ENCODE data around the gene ARHGEF38.

ARHGEF38 gene

DNA sequence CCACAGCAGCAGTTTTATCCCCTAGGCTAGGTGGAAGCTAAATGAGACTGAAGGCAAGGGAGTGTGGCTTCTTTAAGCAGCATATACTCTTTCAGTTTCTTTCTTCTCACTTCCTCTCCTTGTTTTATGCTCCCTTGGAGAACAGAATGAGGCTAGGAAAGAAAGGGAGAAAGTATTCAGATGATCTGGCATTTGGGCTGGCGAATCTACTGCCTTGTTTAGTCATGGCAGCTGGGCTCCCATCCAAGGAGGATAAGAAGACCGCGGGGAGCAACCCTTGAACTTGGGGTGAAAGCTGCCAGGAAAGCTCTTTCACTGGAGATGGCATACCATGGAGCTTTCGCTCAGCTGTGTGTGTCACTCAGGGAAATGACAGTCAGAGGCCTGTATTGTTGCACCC, 72.1 kb downstream of the ARHGEF38 start:
- Histone ChIP-seq H3K36me3 (ENCODE audit: control insufficient read depth in 2 of 2, insufficient read depth in 2 of 2, low read length in 2 of 2) (peaks cover 0 to 3% of the 10 kb centered on the region in 2 donors), H3K4me3 (ENCODE audit: low read length in 2 of 2) (no peak overlapping the region), H3K9me3 (ENCODE audit: control insufficient read depth in 2 of 2, low read length in 2 of 2) (no peaks in the 10 kb centered on the region), H3K9ac (ENCODE audit: low read depth in 1 of 2, low read length in 2 of 2) (no peak overlapping the region), H3K27ac (ENCODE audit: low read depth in 2 of 2, low read length in 2 of 2) (no peak overlapping the region), H3K4me1 (ENCODE audit: control insufficient read depth in 2 of 2, insufficient read depth in 2 of 2, low read length in 2 of 2) (no peaks in the 10 kb centered on the region), H3K27me3 (ENCODE audit: control insufficient read depth in 2 of 2, insufficient read depth in 2 of 2, low read length in 2 of 2) (no peaks in the 10 kb centered on the region)

GRCh38 chr4:105625214-105625613, 72.8 kb downstream of the ARHGEF38 start:
- Histone ChIP-seq H3K36me3 (ENCODE audit: control insufficient read depth in 2 of 2, insufficient read depth in 2 of 2, low read length in 2 of 2) (peaks cover 0 to 3% of the 10 kb centered on the region in 2 donors), H3K9me3 (ENCODE audit: control insufficient read depth in 2 of 2, low read length in 2 of 2) (no peaks in the 10 kb centered on the region), H3K27ac (ENCODE audit: low read depth in 2 of 2, low read length in 2 of 2) (no peak overlapping the region), H3K4me1 (ENCODE audit: control insufficient read depth in 2 of 2, insufficient read depth in 2 of 2, low read length in 2 of 2) (no peaks in the 10 kb centered on the region), H3K4me3 (ENCODE audit: low read length in 2 of 2) (no peak overlapping the region), H3K9ac (ENCODE audit: low read depth in 1 of 2, low read length in 2 of 2) (no peak overlapping the region), H3K27me3 (ENCODE audit: control insufficient read depth in 2 of 2, insufficient read depth in 2 of 2, low read length in 2 of 2) (no peaks in the 10 kb centered on the region)

DNA sequence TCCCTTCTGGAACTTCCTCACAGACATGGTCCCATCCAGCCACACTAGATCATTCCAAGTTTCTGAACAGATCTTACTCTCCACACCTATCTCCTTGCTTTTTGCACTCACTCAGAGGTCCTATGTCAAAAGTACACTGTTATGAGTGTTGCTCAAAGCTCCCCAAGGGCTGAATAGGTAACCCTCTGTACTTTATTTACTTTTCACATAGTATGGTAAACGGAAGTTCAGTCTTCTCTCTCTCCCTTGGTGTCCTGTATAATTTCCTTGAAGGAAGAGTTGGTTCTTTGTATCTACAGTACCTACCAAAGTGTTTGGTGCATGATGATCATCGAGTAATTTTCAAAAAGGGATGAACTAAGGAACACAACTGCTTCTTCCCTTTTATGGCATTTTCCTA, 74.4 kb downstream of the ARHGEF38 start:
- Histone ChIP-seq H3K9ac (ENCODE audit: low read depth in 1 of 2, low read length in 2 of 2) (no peak overlapping the region), H3K27ac (ENCODE audit: low read depth in 2 of 2, low read length in 2 of 2) (no peak overlapping the region), H3K36me3 (ENCODE audit: control insufficient read depth in 2 of 2, insufficient read depth in 2 of 2, low read length in 2 of 2) (peaks cover 0 to 3% of the 10 kb centered on the region in 2 donors), H3K27me3 (ENCODE audit: control insufficient read depth in 2 of 2, insufficient read depth in 2 of 2, low read length in 2 of 2) (no peaks in the 10 kb centered on the region), H3K9me3 (ENCODE audit: control insufficient read depth in 2 of 2, low read length in 2 of 2) (no peaks in the 10 kb centered on the region), H3K4me1 (ENCODE audit: control insufficient read depth in 2 of 2, insufficient read depth in 2 of 2, low read length in 2 of 2) (peaks cover 0 to 1% of the 10 kb centered on the region in 2 donors), H3K4me3 (ENCODE audit: low read length in 2 of 2) (no peak overlapping the region)

- Histone ChIP-seq H3K36me3 (ENCODE audit: control insufficient read depth in 2 of 2, insufficient read depth in 2 of 2, low read length in 2 of 2) (peaks cover 0 to 3% of the 10 kb centered on the region in 2 donors), H3K9me3 (ENCODE audit: control insufficient read depth in 2 of 2, low read length in 2 of 2) (no peaks in the 10 kb centered on the region), H3K4me1 (ENCODE audit: control insufficient read depth in 2 of 2, insufficient read depth in 2 of 2, low read length in 2 of 2) (peaks cover 0 to 2% of the 10 kb centered on the region in 2 donors), H3K9ac (ENCODE audit: low read depth in 1 of 2, low read length in 2 of 2) (no peak overlapping the region), H3K27ac (ENCODE audit: low read depth in 2 of 2, low read length in 2 of 2) (no peak overlapping the region), H3K4me3 (ENCODE audit: low read length in 2 of 2) (no peak overlapping the region), H3K27me3 (ENCODE audit: control insufficient read depth in 2 of 2, insufficient read depth in 2 of 2, low read length in 2 of 2) (no peaks in the 10 kb centered on the region)
Observed at GRCh38 chr4:105627620-105628019, 75.2 kb downstream of the ARHGEF38 start.

DNA sequence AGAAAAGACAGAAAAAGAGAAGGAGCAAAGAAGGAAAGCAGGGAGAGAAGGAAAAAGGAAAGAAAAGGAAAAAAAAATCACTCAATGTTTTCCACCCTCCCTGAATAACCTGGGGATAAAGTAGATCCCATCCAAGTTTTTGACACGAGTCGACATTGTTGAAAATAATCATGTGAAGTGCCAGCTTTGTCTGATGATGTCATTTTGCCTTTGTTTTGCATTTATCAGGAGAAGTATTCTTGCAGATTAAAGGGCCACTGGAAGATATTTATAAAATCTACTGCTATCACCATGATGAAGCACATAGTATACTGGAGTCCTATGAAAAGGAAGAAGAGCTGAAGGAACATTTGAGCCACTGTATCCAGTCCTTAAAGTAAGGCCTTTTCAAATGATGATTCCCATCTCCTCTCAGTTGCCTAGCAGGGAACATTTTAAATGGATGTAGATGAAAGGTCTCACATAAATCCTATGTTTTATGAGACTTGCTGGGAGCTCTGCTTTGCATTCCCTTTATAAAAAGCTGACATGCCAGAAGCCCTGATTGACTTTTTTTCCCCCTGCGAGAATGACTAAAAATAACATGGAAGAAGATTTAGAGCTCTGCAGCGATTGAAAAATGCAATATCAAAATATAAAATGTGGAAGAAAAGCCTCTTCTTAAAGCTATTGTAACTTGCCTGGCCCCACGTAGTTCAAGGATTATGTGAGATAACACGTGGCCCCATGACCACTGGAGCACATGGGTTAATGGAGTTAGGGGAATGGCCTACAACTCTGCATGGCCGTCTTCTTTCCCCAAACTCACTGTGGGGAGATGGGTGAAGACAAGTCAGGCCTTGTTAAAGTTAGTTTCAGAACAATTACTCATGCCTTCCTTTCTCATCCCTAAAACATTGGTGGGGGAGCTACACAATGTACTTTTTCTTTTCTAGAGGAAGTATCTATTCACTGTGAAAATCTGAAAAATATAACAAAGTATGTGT, 78.5 kb downstream of the ARHGEF38 start:
- Histone ChIP-seq H3K27ac (ENCODE audit: low read depth in 2 of 2, low read length in 2 of 2) (no peak overlapping the region), H3K36me3 (ENCODE audit: control insufficient read depth in 2 of 2, insufficient read depth in 2 of 2, low read length in 2 of 2) (peaks cover 0 to 3% of the 10 kb centered on the region in 2 donors), H3K27me3 (ENCODE audit: control insufficient read depth in 2 of 2, insufficient read depth in 2 of 2, low read length in 2 of 2) (no peaks in the 10 kb centered on the region), H3K4me1 (ENCODE audit: control insufficient read depth in 2 of 2, insufficient read depth in 2 of 2, low read length in 2 of 2) (peaks cover 2 to 23% of the 10 kb centered on the region in 2 donors), H3K4me3 (ENCODE audit: low read length in 2 of 2) (no peak overlapping the region), H3K9me3 (ENCODE audit: control insufficient read depth in 2 of 2, low read length in 2 of 2) (no peaks in the 10 kb centered on the region), H3K9ac (ENCODE audit: low read depth in 1 of 2, low read length in 2 of 2) (no peak overlapping the region)

DNA sequence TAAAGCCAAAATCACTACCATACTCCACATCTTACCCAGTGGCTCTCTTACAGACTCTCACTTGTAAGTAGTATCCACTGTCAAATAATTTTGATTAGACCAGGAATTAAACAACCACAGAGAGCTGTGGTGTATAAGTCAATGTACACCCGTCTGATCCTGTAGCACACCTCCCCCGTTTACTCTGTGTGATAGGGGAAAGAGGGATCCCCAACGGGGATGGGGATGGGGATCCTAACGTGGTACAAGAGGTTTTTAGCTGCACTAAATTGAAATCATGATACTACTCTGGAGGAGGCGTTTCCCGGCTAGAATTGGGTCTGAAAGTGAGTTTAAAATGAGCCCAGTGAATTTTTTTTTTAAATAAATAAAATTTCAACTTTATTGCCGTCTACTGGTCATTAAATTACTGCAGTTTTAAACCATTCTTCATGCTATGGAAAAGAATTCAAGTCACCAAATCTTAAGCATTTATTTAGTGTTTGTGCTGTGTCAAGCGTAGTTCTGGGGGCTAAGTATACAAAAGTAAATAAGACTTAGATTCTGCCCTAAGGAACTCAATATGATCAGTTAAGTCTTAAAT, 79.5 kb downstream of the ARHGEF38 start:
- Histone ChIP-seq H3K4me1 (ENCODE audit: control insufficient read depth in 2 of 2, insufficient read depth in 2 of 2, low read length in 2 of 2) (peaks cover 2 to 23% of the 10 kb centered on the region in 2 donors), H3K27ac (ENCODE audit: low read depth in 2 of 2, low read length in 2 of 2) (no peak overlapping the region)

GRCh38 chr4:105632599-105632998, 80.2 kb downstream of the ARHGEF38 start:
- no peaks in the 10 kb centered on the region for H3K9me3 ChIP-seq (ENCODE audit: control insufficient read depth in 2 of 2, low read length in 2 of 2)
- H3K27me3 ChIP-seq (ENCODE audit: control insufficient read depth in 2 of 2, insufficient read depth in 2 of 2, low read length in 2 of 2): no peaks in the 10 kb centered on the region
- H3K36me3 ChIP-seq (ENCODE audit: control insufficient read depth in 2 of 2, insufficient read depth in 2 of 2, low read length in 2 of 2): no peaks in the 10 kb centered on the region
- H3K4me1 ChIP-seq (ENCODE audit: control insufficient read depth in 2 of 2, insufficient read depth in 2 of 2, low read length in 2 of 2): peaks cover 2 to 25% of the 10 kb centered on the region in 2 donors
- H3K27ac ChIP-seq (ENCODE audit: low read depth in 2 of 2, low read length in 2 of 2): no peak overlapping the region
- no peak overlapping the region for H3K4me3 ChIP-seq (ENCODE audit: low read length in 2 of 2)
- H3K9ac ChIP-seq (ENCODE audit: low read depth in 1 of 2, low read length in 2 of 2): no peak overlapping the region

More for the DNA sequence above, 79.5 kb downstream of the ARHGEF38 start:
- Histone ChIP-seq H3K4me3 (ENCODE audit: low read length in 2 of 2) (no peak overlapping the region), H3K36me3 (ENCODE audit: control insufficient read depth in 2 of 2, insufficient read depth in 2 of 2, low read length in 2 of 2) (no peaks in the 10 kb centered on the region), H3K27me3 (ENCODE audit: control insufficient read depth in 2 of 2, insufficient read depth in 2 of 2, low read length in 2 of 2) (no peaks in the 10 kb centered on the region), H3K9ac (ENCODE audit: low read depth in 1 of 2, low read length in 2 of 2) (no peak overlapping the region), H3K9me3 (ENCODE audit: control insufficient read depth in 2 of 2, low read length in 2 of 2) (no peaks in the 10 kb centered on the region)

DNA sequence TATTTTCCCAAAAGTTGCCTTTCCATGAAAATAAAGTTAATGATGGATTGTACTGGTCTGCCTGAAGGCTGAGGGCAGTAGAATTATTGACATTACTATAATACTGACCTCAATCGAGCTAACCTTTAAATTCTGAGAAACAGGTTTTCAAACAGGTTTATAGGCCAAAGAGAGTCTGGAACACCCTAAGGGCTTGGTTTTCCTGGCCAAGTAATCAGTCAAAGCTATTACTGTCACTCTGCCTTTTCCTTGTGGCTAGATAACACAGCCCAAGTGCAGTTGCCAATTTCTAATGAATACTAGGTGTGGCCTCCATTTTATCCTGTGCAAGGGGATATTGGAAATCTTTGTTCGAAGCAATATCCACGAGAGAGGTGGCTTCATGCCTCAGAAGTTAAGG, 80.8 kb downstream of the ARHGEF38 start:
- Histone ChIP-seq H3K27ac (ENCODE audit: low read depth in 2 of 2, low read length in 2 of 2) (no peak overlapping the region), H3K27me3 (ENCODE audit: control insufficient read depth in 2 of 2, insufficient read depth in 2 of 2, low read length in 2 of 2) (no peaks in the 10 kb centered on the region)

DNA sequence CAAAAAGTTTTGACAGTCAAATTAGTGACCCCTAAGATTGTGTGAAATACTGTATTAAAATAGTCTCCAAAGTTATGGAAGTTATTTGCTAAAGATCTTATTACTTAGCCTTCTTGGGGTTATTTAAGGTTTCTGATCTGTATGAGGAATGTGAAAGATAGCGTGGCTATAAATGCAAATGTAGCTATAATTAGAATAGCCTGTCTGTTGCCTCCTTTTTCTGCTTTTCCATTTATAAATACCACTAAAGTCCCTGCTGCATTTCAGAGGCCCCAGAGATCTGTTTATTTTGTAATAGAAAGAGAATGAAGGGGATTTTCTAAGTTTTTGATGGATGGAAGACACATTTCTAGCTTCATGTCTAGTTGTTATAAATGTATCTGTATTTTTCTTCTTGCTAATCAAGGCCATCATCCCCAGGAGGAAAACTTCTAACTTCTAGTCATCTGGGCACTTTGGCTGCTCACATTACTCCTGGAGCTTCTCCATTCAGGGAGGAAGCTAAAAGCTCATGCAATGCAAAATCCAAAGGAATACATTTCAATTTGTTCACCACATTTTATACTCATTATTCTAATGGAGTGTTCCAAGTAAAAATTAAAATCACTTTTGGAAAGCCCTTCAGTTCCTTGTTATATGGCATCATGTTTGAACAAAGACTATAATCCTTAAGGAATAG, 82.1 kb downstream of the ARHGEF38 start:
- H3K4me1 ChIP-seq (ENCODE audit: control insufficient read depth in 2 of 2, insufficient read depth in 2 of 2, low read length in 2 of 2): peaks cover 4 to 27% of the 10 kb centered on the region in 2 donors
- no peak overlapping the region for H3K9ac ChIP-seq (ENCODE audit: low read depth in 1 of 2, low read length in 2 of 2)
- H3K36me3 ChIP-seq (ENCODE audit: control insufficient read depth in 2 of 2, insufficient read depth in 2 of 2, low read length in 2 of 2): no peaks in the 10 kb centered on the region
- no peaks in the 10 kb centered on the region for H3K27me3 ChIP-seq (ENCODE audit: control insufficient read depth in 2 of 2, insufficient read depth in 2 of 2, low read length in 2 of 2)
- H3K4me3 ChIP-seq (ENCODE audit: low read length in 2 of 2): no peak overlapping the region
- H3K27ac ChIP-seq (ENCODE audit: low read depth in 2 of 2, low read length in 2 of 2): no peak overlapping the region
- no peaks in the 10 kb centered on the region for H3K9me3 ChIP-seq (ENCODE audit: control insufficient read depth in 2 of 2, low read length in 2 of 2)

More for the DNA sequence above, 80.8 kb downstream of the ARHGEF38 start:
- no peaks in the 10 kb centered on the region for H3K36me3 ChIP-seq (ENCODE audit: control insufficient read depth in 2 of 2, insufficient read depth in 2 of 2, low read length in 2 of 2)
- no peak overlapping the region for H3K4me3 ChIP-seq (ENCODE audit: low read length in 2 of 2)
- no peak overlapping the region for H3K9ac ChIP-seq (ENCODE audit: low read depth in 1 of 2, low read length in 2 of 2)
- H3K4me1 ChIP-seq (ENCODE audit: control insufficient read depth in 2 of 2, insufficient read depth in 2 of 2, low read length in 2 of 2): peaks cover 4 to 27% of the 10 kb centered on the region in 2 donors
- no peaks in the 10 kb centered on the region for H3K9me3 ChIP-seq (ENCODE audit: control insufficient read depth in 2 of 2, low read length in 2 of 2)

All from mucosa of rectum (tissue), 2 donors.